Measurements from ENCODE around the gene ZBP1.

Gene ZBP1

GRCh38 chr20:57592263-57593092 is 27.7 kb downstream of the ZBP1 start:
- TF ChIP-seq ZFP3 (CRISPR knock-in tag; IDR thresholded peaks at IDR 0.05) (no peak), TCF4 (CRISPR knock-in tag; IDR thresholded peaks at IDR 0.05; ENCODE audit: borderline replicate concordance) (no peak), SNAI2 (CRISPR knock-in tag; IDR thresholded peaks at IDR 0.05) (no peak)
- ATAC-seq: no peak

- ATAC-seq: no peak
Observed at GRCh38 chr20:57591289-57592229, 28.7 kb downstream of the ZBP1 start.

GRCh38 chr20:57590485-57591288 is 29.5 kb downstream of the ZBP1 start:
- TF ChIP-seq POU6F1 (CRISPR knock-in tag; IDR thresholded peaks at IDR 0.05; ENCODE audit: borderline replicate concordance, low read depth) (no peak), ZC3H10 (CRISPR knock-in tag; IDR thresholded peaks at IDR 0.05) (no peak), SNAI2 (CRISPR knock-in tag; IDR thresholded peaks at IDR 0.05) (no peak)
- no peak for ATAC-seq

More at GRCh38 chr20:57591289-57592229, 28.7 kb downstream of the ZBP1 start:
- TF ChIP-seq GLIS3 (CRISPR knock-in tag; IDR thresholded peaks at IDR 0.05): no peak

GRCh38 chr20:57589728-57590484 is 30.3 kb downstream of the ZBP1 start:
- no peak for ATAC-seq

GRCh38 chr20:57589123-57589727 is 31.0 kb downstream of the ZBP1 start:
- TF ChIP-seq BACH2 (CRISPR knock-in tag; IDR thresholded peaks at IDR 0.05; ENCODE audit: borderline replicate concordance): no peak
- no peak for TF ChIP-seq ESRRG (CRISPR knock-in tag; IDR thresholded peaks at IDR 0.05)
- TF ChIP-seq TOX (CRISPR knock-in tag; IDR thresholded peaks at IDR 0.05; ENCODE audit: borderline replicate concordance): no peak
- TF ChIP-seq OSR1 (CRISPR knock-in tag; IDR thresholded peaks at IDR 0.05): no peak
- no peak for TF ChIP-seq SNAI2 (CRISPR knock-in tag; IDR thresholded peaks at IDR 0.05)
- TF ChIP-seq ZFP3 (CRISPR knock-in tag; IDR thresholded peaks at IDR 0.05): no peak
- no peak for TF ChIP-seq ARNTL (CRISPR knock-in tag; IDR thresholded peaks at IDR 0.05; ENCODE audit: borderline replicate concordance, low read depth)
- TF ChIP-seq GLIS3 (CRISPR knock-in tag; IDR thresholded peaks at IDR 0.05): no peak
- no peak for TF ChIP-seq ZC3H10 (CRISPR knock-in tag; IDR thresholded peaks at IDR 0.05)
- TF ChIP-seq ZNF70 (CRISPR knock-in tag; IDR thresholded peaks at IDR 0.05): no peak
- TF ChIP-seq CREB5 (CRISPR knock-in tag; IDR thresholded peaks at IDR 0.05; ENCODE audit: low read depth): no peak
- no peak for TF ChIP-seq CSDC2 (CRISPR knock-in tag; IDR thresholded peaks at IDR 0.05)
- TF ChIP-seq ZNF565 (CRISPR knock-in tag; conservative IDR thresholded peaks at IDR 0.05; ENCODE audit: low read depth): no peak
- no peak for TF ChIP-seq ISL1 (CRISPR knock-in tag; IDR thresholded peaks at IDR 0.05)
- no peak for TF ChIP-seq ZFP30 (CRISPR knock-in tag; IDR thresholded peaks at IDR 0.05)
- no peak for ATAC-seq

More at GRCh38 chr20:57589728-57590484, 30.3 kb downstream of the ZBP1 start:
- TF ChIP-seq RARB (CRISPR knock-in tag; IDR thresholded peaks at IDR 0.05): no peak
- TF ChIP-seq GLIS3 (CRISPR knock-in tag; IDR thresholded peaks at IDR 0.05): no peak
- TF ChIP-seq TCF4 (CRISPR knock-in tag; IDR thresholded peaks at IDR 0.05; ENCODE audit: borderline replicate concordance): no peak
- no peak for TF ChIP-seq ZFP3 (CRISPR knock-in tag; IDR thresholded peaks at IDR 0.05)
- no peak for TF ChIP-seq ISL1 (CRISPR knock-in tag; IDR thresholded peaks at IDR 0.05)
- no peak for TF ChIP-seq ZNF8 (CRISPR knock-in tag; IDR thresholded peaks at IDR 0.05)
- no peak for TF ChIP-seq PATZ1 (CRISPR knock-in tag; IDR thresholded peaks at IDR 0.05; ENCODE audit: borderline replicate concordance)
- TF ChIP-seq BACH2 (CRISPR knock-in tag; IDR thresholded peaks at IDR 0.05; ENCODE audit: borderline replicate concordance): no peak
- no peak for TF ChIP-seq CREB5 (CRISPR knock-in tag; IDR thresholded peaks at IDR 0.05; ENCODE audit: low read depth)
- no peak for TF ChIP-seq TOX (CRISPR knock-in tag; IDR thresholded peaks at IDR 0.05; ENCODE audit: borderline replicate concordance)

All from SK-N-SH treated with all-trans-retinoic acid at 6 μM for 48 hours (cell line).